GM19193 (cell line): ENCODE data around the gene SYNE1.

ENCODE experiments used
- POLR2A ChIP-seq: IDR thresholded peaks from 4 replicates; pipeline ENCODE4 v1.6.1; 2011; ENCODE audit not compliant: insufficient read depth, insufficient read length; ENCODE audit errors: extremely low read depth

The SYNE1 gene

GRCh38 chr6:152112491-152113261 lies 524.5 kb downstream of the SYNE1 start:
- no peak for TF ChIP-seq POLR2A

DNA sequence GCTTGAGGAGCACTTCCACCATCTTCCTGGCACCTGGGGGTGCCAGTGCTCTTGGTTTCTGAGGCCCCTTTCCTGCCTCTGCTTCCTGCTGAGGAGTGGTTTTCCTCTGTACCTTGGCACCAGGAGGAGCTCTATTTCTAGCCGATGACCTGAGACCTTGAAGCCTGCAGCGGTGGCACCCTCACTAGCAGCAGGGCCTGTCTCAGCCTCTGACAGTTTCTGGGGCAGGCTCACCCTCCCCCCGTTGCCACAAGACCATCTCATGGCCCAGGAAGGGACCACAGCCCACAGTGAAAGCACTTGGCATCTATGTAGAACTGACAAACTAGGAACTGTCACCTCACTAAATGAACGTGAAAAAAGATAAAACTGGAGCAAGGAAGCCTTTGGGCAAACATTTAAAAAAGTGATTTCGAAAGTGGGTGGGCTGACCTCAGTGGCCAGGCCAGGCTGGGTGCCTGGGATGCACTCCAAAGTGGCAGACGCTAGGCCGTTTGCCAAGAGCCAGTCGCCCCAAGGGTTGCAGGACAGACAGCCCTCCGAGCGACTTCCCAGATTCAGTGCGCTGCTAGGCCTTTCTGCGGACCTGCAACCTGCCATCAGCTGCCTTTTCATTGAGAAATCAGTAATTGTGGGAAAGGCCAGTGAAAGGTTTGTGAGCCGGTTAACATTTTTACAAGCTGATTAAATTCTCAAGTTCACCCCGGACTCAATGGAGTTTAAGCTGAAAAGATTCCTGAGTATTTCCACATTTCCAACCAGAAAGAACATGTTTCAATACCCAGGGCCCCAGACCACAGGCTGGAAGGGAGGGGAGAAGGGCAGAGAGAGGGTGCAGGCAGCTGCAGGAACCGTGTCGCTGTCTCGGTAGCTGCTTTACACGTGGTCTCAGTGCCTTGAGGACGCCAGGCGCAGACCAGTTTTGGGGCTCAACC lies 526.0 kb downstream of the SYNE1 start:
- no peak for TF ChIP-seq POLR2A

- TF ChIP-seq POLR2A, result no peak
Observed at GRCh38 chr6:152107973-152108372, 529.2 kb downstream of the SYNE1 start.

DNA sequence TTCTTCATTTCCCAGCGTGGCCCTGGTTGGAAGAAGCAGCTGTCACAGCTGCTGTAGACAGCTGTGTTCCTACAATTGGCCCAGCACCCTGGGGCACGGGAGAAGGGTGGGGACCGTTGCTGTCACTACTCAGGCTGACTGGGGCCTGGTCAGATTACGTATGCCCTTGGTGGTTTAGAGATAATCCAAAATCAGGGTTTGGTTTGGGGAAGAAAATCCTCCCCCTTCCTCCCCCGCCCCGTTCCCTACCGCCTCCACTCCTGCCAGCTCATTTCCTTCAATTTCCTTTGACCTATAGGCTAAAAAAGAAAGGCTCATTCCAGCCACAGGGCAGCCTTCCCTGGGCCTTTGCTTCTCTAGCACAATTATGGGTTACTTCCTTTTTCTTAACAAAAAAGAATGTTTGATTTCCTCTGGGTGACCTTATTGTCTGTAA lies 537.0 kb downstream of the SYNE1 start:
- TF ChIP-seq POLR2A, result no peak

- no peak for TF ChIP-seq POLR2A
Observed at GRCh38 chr6:152099446-152100182, 537.5 kb downstream of the SYNE1 start.

DNA sequence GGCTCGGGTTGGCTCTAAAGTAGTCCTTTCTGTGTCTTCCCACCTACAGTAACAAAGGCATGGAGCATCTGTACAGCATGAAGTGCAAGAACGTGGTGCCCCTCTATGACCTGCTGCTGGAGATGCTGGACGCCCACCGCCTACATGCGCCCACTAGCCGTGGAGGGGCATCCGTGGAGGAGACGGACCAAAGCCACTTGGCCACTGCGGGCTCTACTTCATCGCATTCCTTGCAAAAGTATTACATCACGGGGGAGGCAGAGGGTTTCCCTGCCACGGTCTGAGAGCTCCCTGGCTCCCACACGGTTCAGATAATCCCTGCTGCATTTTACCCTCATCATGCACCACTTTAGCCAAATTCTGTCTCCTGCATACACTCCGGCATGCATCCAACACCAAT lies 538.5 kb downstream of the SYNE1 start:
- TF ChIP-seq POLR2A, result no peak

GRCh38 chr6:152096863-152097496 lies 540.2 kb downstream of the SYNE1 start:
- no peak for TF ChIP-seq POLR2A

DNA sequence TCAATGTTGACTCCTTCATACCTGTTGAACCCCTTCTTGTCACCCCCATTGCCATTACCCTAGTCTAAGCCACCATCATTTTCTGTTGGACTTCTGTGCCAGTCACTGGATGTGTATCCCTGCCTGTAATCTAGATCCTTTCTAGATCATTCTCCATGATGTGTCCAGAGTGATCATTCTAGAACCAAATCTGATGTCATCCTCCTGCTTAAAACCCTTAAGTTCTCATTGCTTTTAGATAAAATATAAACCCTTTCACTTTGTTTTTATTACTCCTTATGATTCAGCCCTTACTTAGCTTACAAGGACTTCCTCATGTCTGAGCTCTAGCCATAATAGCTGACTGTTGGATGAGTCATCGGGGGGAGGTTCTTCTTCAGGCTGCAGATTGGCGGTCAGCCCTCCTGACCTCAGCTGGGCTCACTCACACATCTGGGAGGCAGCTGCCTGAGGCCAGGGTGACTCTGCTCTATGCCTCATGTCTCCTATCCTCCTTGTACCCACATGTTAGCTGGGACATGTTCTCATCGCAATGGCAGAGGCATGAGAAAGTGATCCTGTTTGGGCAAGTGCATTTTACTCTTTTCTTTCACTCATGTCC lies 542.1 kb downstream of the SYNE1 start:
- TF ChIP-seq POLR2A, result no peak

- no peak for TF ChIP-seq POLR2A
Observed at GRCh38 chr6:152094276-152094675, 542.9 kb downstream of the SYNE1 start.

DNA sequence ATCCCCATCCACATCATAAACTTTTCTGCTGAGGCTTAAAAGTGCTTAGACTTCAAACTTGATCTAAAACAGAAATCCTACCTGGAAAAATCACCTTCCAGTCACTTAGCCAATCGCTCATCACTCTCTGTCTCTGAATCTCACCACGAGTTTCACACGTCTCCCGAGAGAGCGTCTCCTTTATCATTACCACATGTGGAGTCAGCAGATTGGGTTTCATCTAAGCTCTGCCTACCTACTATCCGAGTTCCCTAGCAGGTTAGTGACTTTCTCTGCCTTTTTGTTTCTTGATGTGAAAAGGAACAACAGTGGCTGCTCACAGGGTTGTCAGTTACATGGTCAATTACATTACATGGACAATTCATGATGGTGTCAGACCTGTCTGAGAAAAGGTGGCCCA lies 543.5 kb downstream of the SYNE1 start:
- TF ChIP-seq POLR2A, result no peak

DNA sequence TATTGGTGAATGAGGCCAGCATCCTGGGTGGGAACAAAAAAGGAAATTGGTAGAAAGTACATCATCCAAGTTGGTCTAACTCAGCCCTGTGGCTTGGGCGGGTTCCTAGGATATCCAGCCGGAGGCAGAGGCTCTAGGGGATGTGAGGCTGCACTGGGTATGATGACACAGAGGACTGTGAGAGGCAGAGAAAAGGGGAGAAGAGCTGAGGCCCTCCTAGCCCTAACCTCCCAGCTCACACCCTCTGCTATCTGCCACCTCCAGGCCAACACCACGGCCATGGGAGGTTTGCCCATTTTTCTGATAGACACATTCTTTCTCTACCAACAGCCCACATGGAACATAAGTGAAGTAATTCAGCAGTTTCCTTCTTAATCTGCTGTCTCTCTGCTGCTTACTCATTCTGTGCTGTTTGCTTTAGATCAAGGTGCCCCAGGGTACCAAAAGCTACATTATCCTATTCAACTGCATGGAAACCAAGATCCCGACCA lies 545.3 kb downstream of the SYNE1 start:
- TF ChIP-seq POLR2A, result no peak

DNA sequence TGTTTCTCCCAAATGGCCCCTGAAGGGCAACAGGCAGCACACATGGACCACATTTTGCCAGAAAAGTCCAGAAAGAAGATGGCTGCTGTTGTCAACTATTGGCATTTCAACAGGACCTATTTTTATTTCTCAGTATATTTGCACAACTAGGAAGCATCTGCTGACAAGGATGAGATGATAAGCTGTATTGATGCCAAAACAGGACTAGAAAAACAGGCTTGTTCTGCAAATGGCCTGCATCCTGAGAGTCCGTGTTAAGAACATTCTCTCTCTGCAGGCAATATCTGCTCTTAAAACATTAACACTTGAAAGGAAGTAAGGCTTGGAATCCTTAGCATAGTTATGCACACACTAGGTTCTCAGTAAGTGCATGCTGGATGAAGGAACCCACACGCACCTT lies 546.0 kb downstream of the SYNE1 start:
- no peak for TF ChIP-seq POLR2A

DNA sequence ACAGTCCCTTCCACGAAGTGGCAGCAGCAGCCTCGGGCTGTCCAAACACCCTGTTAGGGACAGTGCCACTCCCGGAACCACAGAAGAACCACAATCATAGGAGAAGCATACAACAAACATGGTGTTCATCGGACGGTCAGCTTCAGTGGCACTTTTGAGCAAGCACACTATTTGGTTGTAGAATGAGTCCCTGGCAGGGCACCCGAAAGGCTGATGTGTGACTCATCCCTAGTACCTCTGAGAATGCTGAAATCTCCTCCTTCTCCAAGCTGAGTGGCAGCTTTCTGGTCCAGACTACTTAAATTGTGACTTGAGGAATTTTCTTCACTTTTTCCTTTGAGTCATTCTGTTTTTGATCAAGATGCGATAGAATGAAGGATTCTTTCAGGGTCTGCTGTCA lies 547.2 kb downstream of the SYNE1 start:
- TF ChIP-seq POLR2A, result no peak

- TF ChIP-seq POLR2A, result no peak
Observed at GRCh38 chr6:152087701-152088100, 549.5 kb downstream of the SYNE1 start.
